SK-N-MC (cell line): ENCODE results near the gene HDGF.
A peak's percentile ranks its signal among the peaks of the same experiment; 100 is the strongest.

Experiments
- DNase-seq: peaks from one replicate; pipeline ENCODE4 v3.0.0-alpha.2; 2011; ENCODE audit warnings: low read depth, low spot score
- H3K27ac ChIP-seq: fragments of 200-600 bp; sonication (generic); 2 replicates; pipeline ENCODE4 v1.5.1; 2016; ENCODE audit warnings: mixed run types
- H3K36me3 ChIP-seq: fragments of 200-600 bp; sonication (generic); 2 replicates; pipeline ENCODE4 v1.6.1; 2017; ENCODE audit warnings: antibody characterized with exemption, low read length, mixed read lengths; ENCODE audit not compliant: insufficient read depth
- H3K4me3 ChIP-seq: fragments of 200-600 bp; sonication (generic); 2 replicates; pipeline ENCODE4 v1.5.1; 2016
- H3K9ac ChIP-seq: fragments of 200-600 bp; sonication (generic); 2 replicates; pipeline ENCODE4 v1.8.0; 2017; ENCODE audit warnings: mixed run types, mixed read lengths; ENCODE audit not compliant: insufficient read length
- H3K9me3 ChIP-seq: fragments of 200-600 bp; sonication (generic); 2 replicates; pipeline ENCODE4 v1.6.1; 2017; ENCODE audit warnings: low read depth, mild to moderate bottlenecking, antibody characterized with exemption, low read length, moderate library complexity, mixed read lengths
- EZH2 ChIP-seq: fragments of 200-600 bp; sonication (generic); IDR thresholded peaks from one replicate; pipeline ENCODE4 v1.6.1; 2017; ENCODE audit warnings: antibody characterized with exemption
- FOXP2 ChIP-seq: optimal IDR thresholded peaks from 2 replicates; pipeline ENCODE3; 2011; ENCODE audit warnings: mild to moderate bottlenecking, moderate library complexity; ENCODE audit not compliant: insufficient read depth; ENCODE audit errors: extremely low read length, control extremely low read depth
- POLR2AphosphoS5 ChIP-seq: IDR thresholded peaks from 2 replicates; pipeline ENCODE4 v1.6.1; 2012; ENCODE audit warnings: mild to moderate bottlenecking, low read depth, low read length, borderline replicate concordance

The HDGF gene

DNA sequence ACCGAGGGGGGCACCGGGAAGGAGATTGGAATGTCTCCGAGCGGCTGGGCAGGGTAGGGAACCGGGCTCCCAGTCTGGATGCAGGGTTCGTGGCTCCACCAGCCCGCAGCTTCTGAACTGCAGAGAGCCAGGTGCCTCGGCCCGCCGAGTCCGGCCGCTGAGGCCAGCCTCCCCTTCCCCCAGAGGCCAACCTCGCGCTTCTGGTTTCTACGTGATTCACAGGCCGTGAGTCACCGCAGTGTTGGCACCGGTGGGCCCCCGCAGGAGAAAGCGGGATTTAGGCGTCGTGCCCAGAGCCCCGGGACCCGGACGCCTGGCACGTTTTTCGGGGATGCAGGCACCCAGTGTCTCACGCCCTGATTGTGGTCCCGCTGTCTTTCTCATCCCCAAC, 46.5 kb downstream of the HDGF start:
- Histone ChIP-seq H3K36me3 (no peaks in the 10 kb centered on the region), H3K9ac (no peak overlapping the region), H3K4me3 (peak overlapping the region; percentile 71), H3K27ac (no peak overlapping the region), H3K9me3 (no peaks in the 10 kb centered on the region)
- TF ChIP-seq FOXP2 (no peak), POLR2AphosphoS5 (no peak), EZH2 (no peak)
- DNase-seq, result no peak

DNA sequence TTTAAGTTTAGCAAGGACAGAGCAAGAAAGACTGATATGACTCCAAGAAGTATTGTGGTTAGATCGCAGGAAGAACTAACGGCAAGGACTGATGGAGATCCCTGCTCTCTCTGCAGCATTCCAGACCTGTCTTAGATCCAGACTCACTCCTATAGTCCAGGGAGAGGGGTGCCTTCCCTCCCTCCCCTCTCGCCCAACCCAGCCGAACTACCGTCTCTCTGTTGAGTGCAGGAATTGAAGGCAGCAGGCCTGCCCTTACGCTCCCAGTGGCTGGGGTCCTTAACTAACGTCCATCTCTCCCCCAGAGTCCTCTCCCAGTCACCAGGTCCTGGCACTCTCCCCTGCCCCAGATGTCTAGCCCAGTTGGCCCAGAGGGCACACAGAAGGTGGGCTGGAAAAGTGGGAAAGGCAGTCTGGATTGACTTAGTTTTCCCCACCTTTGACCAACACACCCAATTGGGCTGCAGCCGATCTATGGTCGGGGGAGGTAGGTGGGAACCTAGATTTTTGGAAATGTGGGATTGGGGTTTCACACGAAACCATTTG, 47.2 kb downstream of the HDGF start:
- Histone ChIP-seq H3K4me3 (no peak overlapping the region), H3K36me3 (no peaks in the 10 kb centered on the region), H3K9me3 (no peaks in the 10 kb centered on the region), H3K9ac (no peak overlapping the region), H3K27ac (no peak overlapping the region)
- DNase-seq, result no peak
- TF ChIP-seq EZH2 (no peak), POLR2AphosphoS5 (no peak), FOXP2 (no peak)

DNA sequence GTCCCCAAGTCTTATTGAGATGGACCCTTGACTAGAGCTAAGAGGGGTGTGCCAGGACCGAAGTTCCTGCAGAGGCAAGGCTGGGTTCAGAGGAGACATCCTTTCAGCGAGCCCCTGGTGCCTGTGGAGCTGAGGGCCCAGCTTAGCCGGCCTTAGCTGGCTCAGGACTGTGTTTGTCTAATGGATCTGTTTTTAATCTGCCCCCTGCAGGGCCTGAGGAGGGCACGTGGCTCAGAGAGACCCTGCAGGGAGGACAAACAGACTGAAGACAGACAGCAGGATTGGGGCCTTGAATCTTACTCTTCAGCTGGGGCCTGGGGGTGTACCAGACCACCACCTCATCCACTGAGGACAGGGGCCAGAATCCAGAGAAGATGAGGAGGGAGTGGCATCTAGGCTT, 47.7 kb downstream of the HDGF start:
- Histone ChIP-seq H3K9me3 (no peaks in the 10 kb centered on the region), H3K4me3 (no peak overlapping the region), H3K36me3 (no peaks in the 10 kb centered on the region), H3K9ac (no peak overlapping the region), H3K27ac (no peak overlapping the region)
- no peak for TF ChIP-seq EZH2
- TF ChIP-seq FOXP2, result no peak
- TF ChIP-seq POLR2AphosphoS5, result no peak
- DNase-seq, result no peak

DNA sequence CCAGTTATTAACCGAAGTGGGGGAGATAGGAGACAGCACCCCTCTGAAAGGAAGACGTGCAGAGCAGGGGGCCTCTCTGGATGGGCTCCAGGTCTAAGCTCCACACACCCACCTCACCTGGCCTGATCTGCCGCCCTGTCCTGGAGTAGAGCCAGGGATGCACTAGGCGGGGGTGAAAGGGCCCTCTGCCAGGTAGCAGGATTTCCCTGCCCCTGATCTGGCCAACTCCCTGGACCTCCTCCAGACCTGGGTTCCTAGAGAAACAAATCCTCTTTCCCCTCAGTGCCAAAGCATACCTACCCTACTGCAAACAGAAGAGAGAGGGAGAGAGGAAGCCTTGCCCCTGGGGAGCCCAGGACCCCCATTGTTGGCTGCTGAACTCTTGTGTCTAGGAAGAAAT, 48.1 kb downstream of the HDGF start:
- H3K9ac ChIP-seq, result no peak overlapping the region

DNA sequence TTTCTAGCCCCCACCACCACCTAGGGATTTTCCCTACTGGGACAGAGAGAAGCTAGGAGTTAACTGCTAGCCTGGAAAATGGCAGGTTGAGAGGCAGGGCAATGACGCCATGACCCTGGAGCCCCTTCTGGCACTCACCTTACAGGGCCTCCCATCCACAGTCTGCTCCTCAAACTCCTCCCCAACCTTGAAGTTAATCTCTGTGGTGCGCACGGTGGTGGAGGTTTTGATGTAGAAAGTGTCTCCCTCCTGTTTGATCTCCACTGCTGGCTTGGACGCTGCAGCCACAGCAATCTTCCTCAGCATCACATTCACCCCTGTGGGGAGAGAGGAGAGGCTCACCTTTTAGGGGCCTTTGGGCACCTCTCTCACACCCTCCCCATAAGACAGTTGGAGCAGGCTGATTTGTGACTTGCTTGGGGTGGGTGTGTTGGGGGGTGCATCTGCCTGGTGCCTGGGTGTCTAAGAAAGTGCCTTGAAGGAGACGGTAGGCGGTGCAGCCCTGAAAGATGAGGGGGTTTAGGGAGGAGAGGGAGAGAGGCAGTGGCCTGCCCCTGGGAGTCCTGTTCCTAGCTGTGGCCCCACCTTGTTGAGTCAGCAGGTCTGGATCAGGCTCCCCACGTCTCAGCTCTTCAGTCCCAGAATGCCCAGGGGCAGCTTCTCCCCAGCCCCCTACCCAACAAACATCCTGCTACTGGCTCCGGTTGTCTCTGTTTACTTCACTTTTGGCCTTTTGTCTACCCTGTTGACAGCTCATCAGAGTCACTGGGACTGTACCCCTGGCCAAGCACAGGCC, 50.5 kb downstream of the HDGF start:
- Histone ChIP-seq H3K4me3 (no peak overlapping the region), H3K36me3 (no peaks in the 10 kb centered on the region), H3K9ac (no peak overlapping the region), H3K9me3 (no peaks in the 10 kb centered on the region), H3K27ac (no peak overlapping the region)
- TF ChIP-seq POLR2AphosphoS5, result no peak
- TF ChIP-seq FOXP2, result no peak
- TF ChIP-seq EZH2, result no peak
- no peak for DNase-seq

More for the DNA sequence above, 48.1 kb downstream of the HDGF start:
- no peak for DNase-seq
- H3K9me3 ChIP-seq, result no peaks in the 10 kb centered on the region
- TF ChIP-seq POLR2AphosphoS5 (no peak), EZH2 (no peak), FOXP2 (no peak)
- no peak overlapping the region for H3K4me3 ChIP-seq
- H3K27ac ChIP-seq, result no peak overlapping the region
- H3K36me3 ChIP-seq, result no peaks in the 10 kb centered on the region

DNA sequence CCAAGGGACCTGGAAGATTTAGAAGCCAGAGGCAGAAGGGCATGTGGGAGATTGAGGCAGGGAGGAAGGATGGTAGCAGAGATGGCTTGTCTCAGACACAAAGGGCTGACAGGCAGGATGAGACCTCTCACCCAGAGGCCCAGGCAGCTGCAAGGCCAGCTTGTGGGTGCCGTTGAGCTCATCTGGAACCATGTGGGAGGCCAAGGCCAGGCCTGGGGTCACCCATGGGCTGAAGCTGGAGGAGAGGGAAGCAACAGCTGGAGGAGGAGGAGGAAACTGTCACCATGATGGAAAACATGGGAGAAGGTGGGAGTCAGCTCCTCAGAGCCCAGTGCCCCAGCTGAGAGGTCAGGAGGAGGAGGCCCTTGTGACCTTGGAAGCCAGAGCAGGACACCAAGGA, 52.5 kb downstream of the HDGF start:
- Histone ChIP-seq H3K36me3 (no peaks in the 10 kb centered on the region), H3K9ac (no peak overlapping the region), H3K27ac (no peak overlapping the region), H3K9me3 (no peaks in the 10 kb centered on the region), H3K4me3 (no peak overlapping the region)
- TF ChIP-seq EZH2, result no peak
- no peak for TF ChIP-seq FOXP2
- no peak for TF ChIP-seq POLR2AphosphoS5
- no peak for DNase-seq

DNA sequence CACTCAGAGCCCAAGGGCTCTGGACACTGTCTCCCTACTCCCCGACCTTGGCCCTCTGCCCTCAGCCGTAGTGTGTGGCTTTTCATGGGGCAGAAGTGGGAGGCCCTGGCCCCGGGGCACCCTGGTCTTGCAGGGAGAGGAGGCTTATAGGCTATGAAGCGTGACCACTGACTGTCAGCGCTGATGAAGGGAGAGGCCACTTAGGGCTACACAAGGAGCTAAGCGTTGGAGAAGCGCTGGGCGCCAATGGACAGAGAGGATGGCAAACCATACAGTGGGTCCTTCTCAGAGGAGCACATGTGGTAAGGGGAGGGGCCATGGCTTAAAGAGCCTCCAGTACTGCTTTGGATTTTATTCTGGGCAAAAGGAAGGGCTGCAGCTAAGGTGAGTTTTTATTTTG, 54.0 kb downstream of the HDGF start:
- TF ChIP-seq POLR2AphosphoS5, result no peak
- TF ChIP-seq EZH2, result no peak
- TF ChIP-seq FOXP2, result no peak
- no peak overlapping the region for H3K4me3 ChIP-seq
- H3K27ac ChIP-seq, result no peak overlapping the region
- H3K9ac ChIP-seq, result no peak overlapping the region
- H3K9me3 ChIP-seq, result no peaks in the 10 kb centered on the region
- DNase-seq, result no peak
- H3K36me3 ChIP-seq, result no peaks in the 10 kb centered on the region

DNA sequence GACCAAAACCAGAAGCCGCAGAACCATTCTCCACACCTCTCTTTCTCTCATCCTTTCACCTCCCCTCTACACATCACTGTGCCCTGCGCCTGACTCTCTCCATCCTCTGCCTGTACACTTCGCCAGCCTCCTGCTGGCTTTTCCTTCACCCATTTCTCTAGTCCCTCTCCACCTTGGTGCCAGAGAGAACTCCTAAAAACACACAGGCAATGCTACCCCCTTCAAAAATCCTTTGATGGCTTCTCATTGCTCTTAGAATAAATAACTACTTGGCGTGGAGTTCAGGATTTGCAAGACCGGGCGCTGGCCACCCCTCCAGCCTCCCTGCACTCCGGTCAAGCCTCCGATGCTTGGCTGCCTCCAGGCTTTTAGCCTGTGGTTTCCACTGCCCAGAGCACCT, 54.7 kb downstream of the HDGF start:
- no peak overlapping the region for H3K4me3 ChIP-seq
- no peaks in the 10 kb centered on the region for H3K36me3 ChIP-seq
- H3K9me3 ChIP-seq, result no peaks in the 10 kb centered on the region
- H3K9ac ChIP-seq, result no peak overlapping the region
- TF ChIP-seq POLR2AphosphoS5 (no peak), FOXP2 (no peak)
- H3K27ac ChIP-seq, result no peak overlapping the region
- DNase-seq, result no peak

DNA sequence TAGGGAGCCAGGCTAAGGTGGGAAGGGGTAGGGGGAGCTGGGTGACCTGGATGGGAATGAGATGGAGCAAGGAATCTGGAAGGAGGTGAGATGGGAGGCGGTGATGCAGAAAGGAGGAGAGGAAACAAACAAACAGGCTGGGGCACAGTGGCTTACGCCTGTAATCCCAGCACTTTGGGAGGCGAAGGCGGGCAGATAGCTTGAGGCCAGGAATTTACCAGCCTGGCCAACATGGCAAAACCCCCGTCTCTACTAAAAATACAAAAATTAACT, 56.8 kb downstream of the HDGF start:
- no peaks in the 10 kb centered on the region for H3K9me3 ChIP-seq
- no peak overlapping the region for H3K27ac ChIP-seq

More for the DNA sequence above, 56.8 kb downstream of the HDGF start:
- no peak overlapping the region for H3K9ac ChIP-seq
- no peak overlapping the region for H3K4me3 ChIP-seq
- H3K36me3 ChIP-seq, result no peaks in the 10 kb centered on the region
- no peak for DNase-seq
- TF ChIP-seq EZH2 (no peak), FOXP2 (no peak), POLR2AphosphoS5 (no peak)
